ENCODE results near the gene GLCE.

DNA sequence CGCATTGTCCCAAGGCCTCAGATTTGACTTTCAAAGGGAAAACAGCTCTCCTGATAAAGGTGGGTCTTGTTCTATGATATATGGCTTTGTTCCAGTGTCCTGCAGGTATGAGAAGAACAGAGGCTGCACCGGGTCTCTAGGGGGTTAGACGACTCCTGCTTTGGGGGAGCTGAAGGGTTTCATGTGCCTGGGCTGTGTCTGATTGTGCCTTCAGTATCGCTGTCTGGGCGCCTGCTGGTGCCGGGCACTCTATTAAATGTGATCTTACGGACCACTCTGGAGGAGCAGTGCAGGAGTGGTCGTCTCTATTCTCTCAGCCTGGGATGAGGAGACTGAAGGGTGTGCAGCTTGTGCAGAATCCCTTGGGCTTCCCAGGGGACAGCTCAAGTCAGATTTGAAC, 154.3 kb downstream of the GLCE start:
- TF ChIP-seq CTCF (IDR thresholded peaks at IDR 0.05) (no peak), POLR2A (IDR thresholded peaks at IDR 0.05) (no peak)

Measured in esophagus squamous epithelium (tissue), 4 donors.